HG02938 (cell line): Measurements from ENCODE around the gene TMEM131.
"Not testable (repeated sequence)": the region's sequence is repeated elsewhere in the genome, so short reads cannot be mapped to it uniquely, and the experiment has no call there.

Source experiments
- ATAC-seq: cut with Tn5 transposase; IDR thresholded peaks from one replicate; pipeline ENCODE4 v1.9.1; 2021; ENCODE audit warnings: mild to moderate bottlenecking, moderate library complexity; ENCODE audit not compliant: unreplicated experiment

TMEM131 gene

GRCh38 chr2:97713296-97714083, 282.3 kb downstream of the TMEM131 start, which contains the start of gene ZAP70:
Gene ZAP70 (plus strand): TSS chr2:97713576. CDS start chr2:97724037, 10,461 bp downstream.
- ATAC-seq, result no peak

DNA sequence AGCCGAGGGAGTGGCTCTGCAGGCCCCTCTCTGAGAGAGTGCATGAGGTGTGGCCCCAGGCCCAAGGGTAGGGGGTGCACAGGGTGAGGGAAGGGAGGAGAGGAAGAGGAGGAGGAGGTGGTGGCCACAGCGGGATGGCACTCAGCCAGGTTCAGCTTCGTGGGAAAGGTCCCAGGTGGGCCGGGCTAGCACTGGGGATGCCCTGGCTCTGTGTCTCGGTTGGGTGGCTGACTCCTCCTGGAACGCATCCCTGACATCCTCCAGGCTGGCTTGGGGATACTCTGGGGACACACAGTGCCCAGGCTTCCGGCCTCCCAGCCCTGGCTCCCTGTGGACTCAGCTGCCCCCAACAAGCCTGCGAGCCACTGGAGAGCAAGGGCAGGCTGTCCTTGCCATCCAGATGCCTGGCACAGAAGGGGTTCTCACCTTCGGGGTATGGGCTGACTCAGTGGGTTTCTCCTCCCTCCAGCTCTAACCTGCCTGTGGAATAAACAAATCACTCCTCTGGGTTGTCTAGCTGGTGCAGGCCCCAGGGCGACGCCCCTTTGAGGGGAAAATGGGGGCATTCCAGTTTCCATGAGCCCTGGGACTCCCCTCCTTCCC, 283.0 kb downstream of the TMEM131 start:
- ATAC-seq, result no peak

- ATAC-seq, result not testable (repeated sequence)
These were observed 283.6 kb downstream of the TMEM131 start for GRCh38 chr2:97712175-97712574.

DNA sequence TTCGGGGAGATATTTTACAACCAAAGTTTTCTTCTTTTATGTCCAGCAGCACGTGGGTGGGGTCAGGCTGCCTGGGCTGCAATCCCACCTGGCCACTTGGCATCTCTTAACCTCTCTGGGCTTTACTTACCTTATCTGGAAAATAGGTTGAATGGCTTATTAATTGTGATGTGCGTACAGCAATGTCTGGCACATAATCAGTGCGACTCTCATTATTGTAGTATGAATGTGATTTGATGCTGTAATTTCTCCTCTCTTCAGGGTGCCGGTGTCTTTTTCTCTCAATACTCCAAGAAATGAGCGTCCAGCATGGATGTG, 284.4 kb downstream of the TMEM131 start:
- no peak for ATAC-seq

GRCh38 chr2:97708608-97709007, 287.1 kb downstream of the TMEM131 start:
- no peak for ATAC-seq

DNA sequence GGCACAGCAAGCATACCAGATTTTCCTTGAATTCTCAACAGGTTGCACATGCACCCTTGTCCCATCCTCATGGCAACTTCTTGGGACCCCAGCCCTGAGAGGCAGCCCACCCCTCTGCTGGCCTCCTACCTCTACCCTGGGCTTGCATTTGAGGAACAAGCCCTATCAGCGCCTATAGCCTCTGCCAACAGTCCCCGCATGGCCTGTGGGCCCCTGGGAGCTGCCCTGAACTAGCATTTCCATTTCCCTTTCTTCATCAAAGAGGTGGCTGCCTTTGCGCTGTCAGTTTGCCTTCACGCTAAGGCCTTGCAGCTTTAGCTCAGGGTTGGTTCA, 287.7 kb downstream of the TMEM131 start:
- no peak for ATAC-seq

GRCh38 chr2:97707362-97708047, 288.2 kb downstream of the TMEM131 start:
- ATAC-seq, result no peak

DNA sequence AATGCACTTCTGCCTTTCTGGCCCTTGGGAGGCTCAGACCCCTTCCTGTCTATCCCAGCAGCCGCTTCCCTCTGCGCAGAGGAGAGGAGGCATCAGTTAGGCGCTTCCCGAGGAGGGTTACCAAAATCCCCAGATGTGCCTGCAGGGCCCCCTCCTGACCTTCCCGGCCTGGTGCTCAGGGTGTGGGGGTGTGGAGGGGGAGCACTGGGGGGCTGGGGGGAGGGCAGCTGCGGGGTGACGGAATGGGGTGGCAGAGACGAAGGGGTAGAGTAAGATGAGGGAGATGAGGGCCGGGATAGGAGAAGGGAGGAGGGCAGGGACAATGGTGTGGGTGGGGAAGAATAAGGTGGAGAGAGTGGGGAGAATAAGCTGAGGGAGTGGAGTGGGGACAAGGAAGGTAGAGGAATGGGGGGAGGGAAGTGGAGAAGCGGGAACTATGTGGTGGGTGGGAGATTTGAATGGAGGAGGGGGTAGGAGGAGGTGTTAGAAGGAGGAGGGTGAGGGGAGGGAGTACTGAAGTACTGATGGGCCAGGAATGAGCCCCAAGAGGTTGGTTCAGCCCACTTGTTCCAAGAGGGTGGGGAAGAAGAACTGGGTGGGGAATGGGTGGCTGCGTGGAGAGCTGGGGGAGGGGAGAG, 288.9 kb downstream of the TMEM131 start:
- no peak for ATAC-seq
